Endothelial cell of umbilical vein (primary cell): Measurements from ENCODE around the gene ASIC4.

ENCODE experiments used
- EZH2 ChIP-seq: IDR thresholded peaks from 2 replicates; pipeline ENCODE4 v1.6.1; 2012; ENCODE audit warnings: borderline replicate concordance, low read depth, mild to moderate bottlenecking, moderate library complexity, low read length, inconsistent platforms; ENCODE audit not compliant: severe bottlenecking
- JUN ChIP-seq: IDR thresholded peaks from 2 replicates; pipeline ENCODE4 v1.6.1; 2011; ENCODE audit warnings: borderline replicate concordance, low read depth; ENCODE audit not compliant: insufficient read length, insufficient read depth
- POLR2A ChIP-seq: IDR thresholded peaks from 2 replicates; pipeline ENCODE4 v1.6.1; 2012; ENCODE audit warnings: low read depth, mild to moderate bottlenecking, control low read depth, low read length
- POLR2AphosphoS5 ChIP-seq: IDR thresholded peaks from 2 replicates; pipeline ENCODE4 v1.6.1; 2012; ENCODE audit warnings: low read depth, mild to moderate bottlenecking, control low read depth, low read length, moderate library complexity; ENCODE audit not compliant: insufficient read depth
- TF ChIP-seq, protein P1 (sequence below), 2 donors: IDR thresholded peaks; 1 replicate in 1 of 2; 2 replicates in 1 of 2; pipeline ENCODE4 v1.5.1; 2011; ENCODE audit warnings: low read length in 2 of 2, mild to moderate bottlenecking in 2 of 2, moderate library complexity in 2 of 2, control low read depth in 1 of 2, inconsistent platforms in 1 of 2, low read depth in 1 of 2; ENCODE audit not compliant: insufficient read depth in 1 of 2; ENCODE audit errors: extremely low read depth in 1 of 2

DNA sequence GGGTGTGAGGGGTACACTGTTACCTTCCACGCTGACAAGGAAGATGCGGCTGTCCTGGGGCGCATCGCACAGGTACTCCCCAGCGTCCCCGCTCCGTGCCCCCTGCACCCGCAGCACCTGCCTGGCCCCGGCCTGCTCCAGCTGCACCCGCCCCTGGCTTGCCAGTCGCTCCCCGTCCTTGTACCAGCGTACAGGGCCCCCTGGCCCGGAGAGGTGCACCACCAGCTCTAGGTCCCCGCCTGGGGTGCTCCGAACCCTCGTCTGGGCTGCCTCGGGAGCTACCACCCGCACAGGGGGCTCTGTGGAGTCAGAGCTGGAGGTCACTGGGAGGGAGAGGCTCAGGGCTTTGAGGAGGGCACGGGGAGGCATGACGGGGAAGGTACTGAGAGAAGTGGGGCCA lies 43.0 kb downstream of the ASIC4 start:
- TF ChIP-seq POLR2AphosphoS5 (no peak), POLR2A (no peak), JUN (no peak), EZH2 (no peak)
- TF ChIP-seq, protein P1, sequence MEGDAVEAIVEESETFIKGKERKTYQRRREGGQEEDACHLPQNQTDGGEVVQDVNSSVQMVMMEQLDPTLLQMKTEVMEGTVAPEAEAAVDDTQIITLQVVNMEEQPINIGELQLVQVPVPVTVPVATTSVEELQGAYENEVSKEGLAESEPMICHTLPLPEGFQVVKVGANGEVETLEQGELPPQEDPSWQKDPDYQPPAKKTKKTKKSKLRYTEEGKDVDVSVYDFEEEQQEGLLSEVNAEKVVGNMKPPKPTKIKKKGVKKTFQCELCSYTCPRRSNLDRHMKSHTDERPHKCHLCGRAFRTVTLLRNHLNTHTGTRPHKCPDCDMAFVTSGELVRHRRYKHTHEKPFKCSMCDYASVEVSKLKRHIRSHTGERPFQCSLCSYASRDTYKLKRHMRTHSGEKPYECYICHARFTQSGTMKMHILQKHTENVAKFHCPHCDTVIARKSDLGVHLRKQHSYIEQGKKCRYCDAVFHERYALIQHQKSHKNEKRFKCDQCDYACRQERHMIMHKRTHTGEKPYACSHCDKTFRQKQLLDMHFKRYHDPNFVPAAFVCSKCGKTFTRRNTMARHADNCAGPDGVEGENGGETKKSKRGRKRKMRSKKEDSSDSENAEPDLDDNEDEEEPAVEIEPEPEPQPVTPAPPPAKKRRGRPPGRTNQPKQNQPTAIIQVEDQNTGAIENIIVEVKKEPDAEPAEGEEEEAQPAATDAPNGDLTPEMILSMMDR (IDR thresholded peaks at IDR 0.05; ENCODE audit: extremely low read depth in 1 of 2, insufficient read depth in 1 of 2, low read depth in 1 of 2, low read length in 2 of 2): no peak
